Stimulated activated CD4-positive, alpha-beta T cell treated with anti-CD3 and anti-CD28 coated beads, Interleukin-1b, Interleukin-23, amount 100 ng/mL, for 24 hours (primary cell): ENCODE results near the gene LGI2.
"Not testable (repeated sequence)": the region's sequence is repeated elsewhere in the genome, so short reads cannot be mapped to it uniquely, and the experiment has no call there.

ENCODE experiments used
- DNase-seq, 4 experiments: peaks; one replicate each; pipeline ENCODE4 v3.0.0-alpha.2; 2020; ENCODE audit warnings: low read depth in 4 of 4, low spot score in 1 of 4

The LGI2 gene, protein sequence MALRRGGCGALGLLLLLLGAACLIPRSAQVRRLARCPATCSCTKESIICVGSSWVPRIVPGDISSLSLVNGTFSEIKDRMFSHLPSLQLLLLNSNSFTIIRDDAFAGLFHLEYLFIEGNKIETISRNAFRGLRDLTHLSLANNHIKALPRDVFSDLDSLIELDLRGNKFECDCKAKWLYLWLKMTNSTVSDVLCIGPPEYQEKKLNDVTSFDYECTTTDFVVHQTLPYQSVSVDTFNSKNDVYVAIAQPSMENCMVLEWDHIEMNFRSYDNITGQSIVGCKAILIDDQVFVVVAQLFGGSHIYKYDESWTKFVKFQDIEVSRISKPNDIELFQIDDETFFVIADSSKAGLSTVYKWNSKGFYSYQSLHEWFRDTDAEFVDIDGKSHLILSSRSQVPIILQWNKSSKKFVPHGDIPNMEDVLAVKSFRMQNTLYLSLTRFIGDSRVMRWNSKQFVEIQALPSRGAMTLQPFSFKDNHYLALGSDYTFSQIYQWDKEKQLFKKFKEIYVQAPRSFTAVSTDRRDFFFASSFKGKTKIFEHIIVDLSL

DNA sequence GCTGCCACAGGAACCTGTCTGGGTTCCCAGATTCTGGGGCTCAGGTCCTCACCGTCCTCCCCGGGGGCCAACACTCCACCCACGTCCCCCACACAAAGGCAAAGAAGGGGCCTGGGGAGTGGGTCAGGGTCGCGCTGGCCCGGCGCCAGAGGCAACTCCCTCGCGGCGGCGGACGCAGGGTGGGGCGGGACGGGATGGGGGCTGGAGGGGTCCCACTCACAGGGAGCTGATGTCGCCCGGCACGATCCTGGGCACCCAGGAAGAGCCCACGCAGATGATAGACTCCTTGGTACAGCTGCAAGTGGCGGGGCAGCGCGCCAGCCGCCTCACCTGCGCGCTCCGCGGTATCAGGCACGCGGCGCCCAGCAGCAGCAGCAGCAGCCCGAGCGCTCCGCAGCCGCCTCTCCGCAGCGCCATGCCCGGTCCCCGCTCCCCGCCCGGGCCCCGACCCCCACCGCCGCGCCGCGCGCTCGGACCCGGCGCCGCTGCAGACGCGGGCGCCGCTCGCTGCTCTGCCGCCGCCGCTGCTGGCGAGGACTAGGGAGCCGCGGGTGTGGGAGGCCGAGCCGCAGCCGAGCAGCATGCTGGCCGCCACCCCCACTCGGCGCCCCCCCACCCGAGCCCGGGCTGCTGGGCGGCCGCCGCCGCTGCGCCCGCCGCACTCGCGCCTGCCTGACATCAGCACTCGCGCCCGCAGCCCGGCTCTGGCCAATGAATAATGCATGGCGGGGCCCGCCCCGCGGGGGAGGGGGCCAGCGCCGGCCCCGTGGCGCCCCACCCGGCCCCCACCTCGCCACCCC, at the start of gene LGI2:
TSS of gene LGI2 (minus strand) at position 670 of the 800 bp plus-strand sequence. CDS start at position 417, 253 bp downstream.
- DNase-seq: no peak

DNA sequence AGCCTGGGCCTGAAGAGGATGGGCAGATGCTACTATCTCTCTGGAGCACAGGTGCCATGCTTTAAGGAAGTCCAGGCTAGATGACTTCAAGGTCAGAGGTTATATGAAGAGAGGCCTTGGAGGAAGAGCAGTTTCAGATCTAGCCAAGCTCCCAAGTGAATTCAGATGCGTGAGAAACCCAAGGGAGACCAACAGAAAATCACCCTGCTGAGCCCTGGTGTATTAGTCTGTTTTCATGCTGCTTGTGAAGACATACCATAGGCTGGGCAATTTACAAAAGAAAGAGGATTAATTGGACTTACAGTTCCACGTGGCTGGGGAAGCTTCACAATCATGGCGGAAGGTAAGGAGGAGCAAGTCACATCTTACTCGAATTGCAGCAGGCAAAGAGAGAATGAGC, 47.8 kb upstream of the LGI2 start:
- DNase-seq: no peak

DNA sequence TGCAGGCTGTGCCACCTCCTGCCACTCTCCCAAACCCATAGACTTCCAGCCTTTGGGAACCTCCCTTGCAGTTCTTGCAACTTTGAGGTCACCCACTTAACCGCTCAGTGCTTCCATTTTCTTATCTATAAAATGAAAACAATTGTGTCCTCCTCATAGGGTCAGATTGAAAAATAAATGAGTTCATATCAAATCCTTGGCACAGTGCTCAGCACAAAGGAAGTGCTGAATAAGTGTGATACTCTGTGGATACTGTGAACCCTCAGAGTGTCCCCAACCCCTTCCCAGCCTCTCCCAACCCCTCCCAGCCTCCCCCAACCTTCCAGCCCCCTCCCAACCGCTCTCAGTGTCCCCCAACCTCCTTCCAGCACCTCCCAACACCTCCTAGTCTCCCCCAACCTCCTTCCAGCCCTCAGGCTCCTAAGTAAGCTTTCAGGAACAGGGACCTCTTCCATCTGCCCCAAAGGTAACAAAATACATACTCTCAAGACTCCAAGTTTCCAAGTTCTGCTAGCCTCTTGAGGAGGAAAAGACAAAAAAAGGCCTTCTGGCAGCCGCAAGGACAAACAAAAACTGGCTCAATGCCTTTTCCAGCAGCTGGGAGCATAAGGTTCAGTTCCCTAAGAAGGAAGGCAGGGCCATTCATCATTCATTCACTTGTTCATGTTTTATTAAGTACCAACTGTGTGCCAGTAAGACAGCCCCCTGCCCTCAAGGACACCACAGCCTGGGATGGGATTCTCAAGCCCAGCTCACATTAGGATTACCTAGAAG, 46.1 kb upstream of the LGI2 start:
- no peak for DNase-seq

DNA sequence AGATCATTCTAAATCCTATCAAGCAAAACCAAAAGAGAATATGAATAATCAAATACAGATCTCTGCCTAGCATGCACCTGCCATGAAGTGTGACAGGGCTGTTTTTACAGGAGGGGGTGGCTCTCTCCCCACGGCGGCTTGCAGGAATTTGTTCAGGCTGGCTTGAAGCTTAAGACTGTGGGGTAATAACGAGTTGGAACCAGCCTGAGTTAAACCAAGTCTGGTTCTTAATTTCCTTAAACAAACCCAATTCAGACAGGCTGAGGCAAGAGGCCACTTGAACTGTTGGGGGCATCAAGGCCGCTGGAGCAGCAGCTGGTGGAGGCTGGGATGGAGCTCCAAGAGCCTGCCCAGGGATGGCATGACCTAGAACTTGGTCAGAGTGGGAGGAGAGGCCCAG, 45.1 kb upstream of the LGI2 start:
- DNase-seq: no peak

DNA sequence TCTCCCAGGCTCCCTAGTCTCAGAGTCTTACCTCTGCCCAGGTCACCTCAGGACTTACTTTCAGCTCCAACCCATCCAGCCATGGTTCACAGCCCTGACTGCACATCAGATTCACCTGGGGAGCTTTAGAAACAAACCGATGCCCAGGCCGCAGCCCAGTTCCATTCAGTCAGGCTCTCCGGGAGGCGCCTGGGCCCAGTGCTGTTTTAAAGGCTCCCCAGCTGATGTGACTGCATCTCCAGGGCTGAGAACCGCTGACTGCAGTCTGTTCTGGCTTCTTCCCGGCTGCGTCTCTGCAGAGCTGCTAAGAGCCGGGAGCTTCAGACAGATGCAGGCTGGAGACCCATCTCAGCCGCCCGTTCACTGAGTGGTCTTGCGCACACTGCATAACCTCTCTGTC, 44.4 kb upstream of the LGI2 start:
- no peak for DNase-seq

GRCh38 chr4:25070545-25070944, 39.8 kb upstream of the LGI2 start:
- DNase-seq: no peak

DNA sequence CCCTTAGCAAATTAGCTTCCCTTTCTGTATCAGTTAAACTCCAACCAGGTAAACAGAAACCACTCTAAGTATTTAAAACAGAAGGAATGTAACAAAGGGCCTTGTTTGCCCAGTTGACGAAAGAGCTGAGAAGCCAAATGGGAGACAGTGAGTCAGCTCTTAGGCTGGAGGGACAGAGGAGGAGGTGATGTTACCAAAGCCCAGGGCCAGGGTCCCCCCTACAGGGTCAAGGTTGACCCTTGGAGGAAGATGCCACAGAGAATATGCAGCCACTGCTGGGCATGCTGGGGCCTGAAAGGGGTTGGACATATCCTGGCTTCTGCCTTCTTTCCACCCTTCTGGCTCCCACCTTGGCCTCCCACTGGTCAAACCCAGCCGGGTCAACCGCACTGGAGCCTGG, 38.3 kb upstream of the LGI2 start:
- no peak for DNase-seq

DNA sequence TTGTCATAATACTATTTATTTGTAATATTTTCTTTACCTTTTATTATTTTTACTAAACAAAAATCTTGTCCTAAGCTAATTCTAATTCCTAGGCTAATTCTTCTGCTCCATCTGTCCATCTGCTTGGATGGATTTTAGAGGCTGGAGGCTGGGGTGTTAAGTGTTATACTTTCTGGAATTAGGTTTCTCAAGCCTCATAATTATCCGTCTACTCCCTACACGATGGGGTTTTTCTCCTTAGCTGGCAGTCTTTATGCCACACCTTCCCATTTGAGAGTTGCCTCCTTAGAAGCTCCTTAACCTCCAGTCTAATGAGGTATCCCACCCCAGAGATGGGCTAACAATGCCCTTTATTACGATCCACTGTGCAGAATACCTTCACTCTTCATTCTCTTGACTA, 37.6 kb upstream of the LGI2 start:
- no peak for DNase-seq

GRCh38 chr4:25065932-25066590, 35.3 kb upstream of the LGI2 start:
- no peak for DNase-seq

- DNase-seq: no peak
Observed at GRCh38 chr4:25065431-25065858, 34.7 kb upstream of the LGI2 start.

GRCh38 chr4:25064447-25064846, 33.7 kb upstream of the LGI2 start:
- DNase-seq: not testable (repeated sequence)

GRCh38 chr4:25063116-25063515, 32.4 kb upstream of the LGI2 start:
- DNase-seq: no peak

- DNase-seq: no peak
Observed at GRCh38 chr4:25062098-25062497, 31.4 kb upstream of the LGI2 start.

GRCh38 chr4:25061602-25062001, 30.9 kb upstream of the LGI2 start:
- DNase-seq: no peak

GRCh38 chr4:25060963-25061340, 30.2 kb upstream of the LGI2 start:
- no peak for DNase-seq

DNA sequence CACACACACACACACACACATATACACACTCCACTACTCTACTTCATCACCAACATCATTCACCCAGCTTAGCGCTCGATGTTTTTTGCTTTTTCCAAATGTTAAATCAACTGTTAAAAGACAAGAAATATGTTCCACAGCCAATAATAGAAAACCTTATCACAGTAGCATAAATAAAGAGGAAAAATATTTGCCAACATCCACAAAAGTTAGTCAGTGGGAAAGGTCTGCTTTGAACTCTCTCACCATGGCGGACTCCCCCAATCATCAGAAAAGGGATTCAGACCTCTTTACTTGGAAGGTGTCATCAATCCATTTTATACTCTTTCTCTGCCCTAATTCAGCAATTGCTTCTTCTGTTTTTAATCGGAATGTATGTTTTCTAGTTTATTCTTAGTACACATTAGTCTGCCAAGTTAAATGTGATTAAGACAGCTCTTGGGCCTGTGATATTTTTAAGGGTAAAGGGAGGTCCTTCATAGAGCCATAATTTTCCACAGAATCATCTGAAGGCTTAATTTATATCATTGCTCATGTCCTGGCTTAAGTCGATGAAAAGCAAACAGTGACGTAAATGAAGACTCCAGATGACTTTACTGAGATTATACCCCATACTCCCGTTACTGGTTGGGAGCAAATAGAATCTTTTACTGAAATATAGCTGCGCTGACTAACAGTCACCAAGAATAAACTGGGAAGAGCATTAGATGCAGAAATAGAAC, 29.7 kb upstream of the LGI2 start:
- no peak for DNase-seq

- no peak for DNase-seq
Observed at GRCh38 chr4:25059791-25060190, 29.0 kb upstream of the LGI2 start.

DNA sequence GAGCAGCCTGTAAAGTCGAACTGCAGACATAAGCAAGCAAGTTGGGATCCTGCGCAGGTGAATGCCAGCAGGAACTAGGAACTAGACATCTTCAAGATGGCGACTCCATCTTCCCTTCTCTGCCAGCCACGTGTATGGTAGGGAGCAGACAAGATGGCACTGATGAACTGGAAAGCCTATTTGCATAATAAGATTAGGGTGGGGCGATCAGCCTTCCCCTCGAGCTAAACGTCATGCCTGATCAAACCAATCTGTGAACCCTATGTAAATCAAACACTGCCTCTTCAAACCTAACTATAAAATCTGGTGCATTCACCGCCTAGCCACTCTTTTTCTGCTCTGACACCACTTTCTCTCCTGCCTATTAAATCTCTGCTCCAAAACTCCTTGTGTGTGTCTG, 28.1 kb upstream of the LGI2 start:
- no peak for DNase-seq

DNA sequence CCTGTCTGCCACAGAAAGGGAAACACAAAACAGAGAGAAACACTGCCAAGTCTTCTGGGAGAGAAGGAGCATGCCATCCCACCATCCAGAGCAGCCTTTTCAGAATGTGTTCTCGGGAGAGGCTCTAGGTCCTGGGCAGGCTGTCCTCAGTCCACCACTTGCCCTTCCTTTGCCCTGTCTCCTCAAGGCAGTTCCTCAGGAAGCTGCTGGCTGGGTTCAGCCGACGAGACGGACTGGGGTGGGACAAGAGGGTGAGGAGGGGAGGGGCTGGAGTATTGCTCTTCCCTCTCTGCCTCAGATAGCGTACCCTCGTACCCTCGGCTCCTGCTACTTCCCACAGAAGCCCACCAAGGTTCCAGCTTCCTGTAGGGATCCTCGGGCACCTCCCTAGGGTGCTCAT, 26.6 kb upstream of the LGI2 start:
- no peak for DNase-seq

DNA sequence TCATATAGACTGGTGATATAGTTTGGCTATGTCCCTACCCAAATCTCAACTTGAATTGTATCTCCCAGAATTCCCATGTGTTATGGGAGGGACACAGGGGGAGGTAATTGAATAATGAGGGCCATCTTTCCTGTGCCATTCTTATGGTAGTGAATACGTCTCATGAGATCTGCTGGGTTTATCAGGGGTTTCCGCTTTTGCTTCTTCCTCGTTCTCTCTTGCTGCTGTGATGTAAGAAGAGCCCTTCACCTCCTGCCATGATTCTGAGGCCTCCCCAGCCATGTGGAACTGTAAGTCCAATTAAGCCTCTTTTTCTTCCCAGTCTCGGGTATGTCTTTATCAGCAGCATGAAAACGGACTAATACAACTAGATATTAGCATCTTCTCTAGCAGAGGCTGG, 21.3 kb upstream of the LGI2 start:
- not testable (repeated sequence) for DNase-seq
